HG03097 (cell line): Measurements from ENCODE around the gene ZNF569.
"Not testable (repeated sequence)": the region's sequence is repeated elsewhere in the genome, so short reads cannot be mapped to it uniquely, and the experiment has no call there.

Experiments
- ATAC-seq: cut with Tn5 transposase; IDR thresholded peaks from one replicate; pipeline ENCODE4 v1.9.1; 2021; ENCODE audit not compliant: unreplicated experiment, low FRiP score

The ZNF569 gene

DNA sequence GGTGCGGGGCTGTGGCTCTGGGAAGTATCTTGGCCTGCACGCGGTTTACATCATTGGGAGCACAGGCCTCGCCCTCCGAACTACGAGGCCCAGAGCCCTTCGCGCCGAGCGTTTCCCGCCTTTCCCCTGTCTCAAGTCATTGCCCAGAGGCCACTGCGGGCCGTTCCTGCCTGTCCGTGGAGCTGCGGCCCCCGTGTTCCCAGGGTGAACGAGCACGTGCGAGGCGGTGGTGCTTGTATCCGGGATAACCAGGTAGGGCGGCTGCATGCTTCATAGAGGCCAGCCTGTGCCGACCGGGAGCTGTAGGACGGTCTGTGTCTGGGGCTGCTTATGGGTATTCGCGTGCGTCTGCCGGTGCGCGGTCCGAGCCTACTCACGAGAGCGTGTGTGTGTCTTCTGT, 63.8 kb downstream of the ZNF569 start:
- ATAC-seq, result no peak

DNA sequence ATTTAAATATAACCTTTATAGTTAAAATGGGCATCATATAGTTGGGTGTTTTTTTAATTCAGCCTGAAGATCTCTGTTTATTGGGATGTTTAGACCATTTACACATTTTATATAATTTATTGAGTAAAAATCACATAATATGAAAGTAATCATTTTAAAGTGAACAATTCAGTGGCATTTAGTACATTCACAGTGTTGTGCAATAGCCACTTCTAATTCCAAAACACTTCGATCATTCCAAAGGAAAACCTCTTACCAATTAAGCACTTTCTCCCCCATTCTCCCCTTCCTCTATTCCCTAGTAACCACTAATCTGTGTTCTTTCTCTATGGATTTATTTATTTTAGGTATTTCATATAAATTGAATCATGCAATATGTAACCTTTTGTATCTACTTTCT, 66.2 kb downstream of the ZNF569 start:
- no peak for ATAC-seq

DNA sequence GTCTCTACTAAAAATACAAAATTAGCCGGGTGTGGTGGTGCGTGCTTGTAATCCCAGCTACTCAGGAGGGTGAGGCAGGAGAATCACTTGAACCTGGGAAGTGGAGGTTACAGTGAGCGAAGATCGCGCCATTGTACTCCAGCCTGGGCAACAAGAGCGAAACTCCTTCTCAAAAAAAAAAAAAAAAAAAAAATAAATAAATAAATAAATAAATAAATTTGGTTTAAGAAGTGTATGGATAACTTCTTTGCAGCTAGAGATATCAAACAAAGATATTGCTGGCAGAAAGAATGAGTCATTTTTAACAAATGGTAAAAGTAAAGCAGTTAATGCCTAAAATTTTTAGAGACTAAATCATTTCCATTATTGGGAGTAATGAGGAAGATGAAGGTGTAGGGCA, 75.8 kb downstream of the ZNF569 start:
- ATAC-seq, result not testable (repeated sequence)

DNA sequence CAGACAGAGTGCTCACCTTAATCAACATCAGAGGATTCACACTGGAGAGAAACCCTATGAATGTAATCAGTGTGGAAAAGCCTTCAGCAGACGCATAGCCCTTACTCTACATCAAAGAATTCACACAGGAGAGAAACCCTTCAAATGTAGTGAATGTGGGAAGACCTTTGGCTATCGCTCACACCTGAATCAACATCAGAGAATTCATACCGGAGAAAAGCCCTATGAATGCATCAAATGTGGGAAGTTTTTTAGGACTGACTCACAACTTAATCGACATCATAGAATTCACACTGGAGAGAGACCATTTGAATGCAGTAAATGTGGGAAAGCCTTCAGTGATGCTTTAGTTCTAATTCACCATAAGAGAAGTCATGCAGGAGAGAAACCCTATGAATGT, 78.0 kb downstream of the ZNF569 start:
- ATAC-seq, result no peak

DNA sequence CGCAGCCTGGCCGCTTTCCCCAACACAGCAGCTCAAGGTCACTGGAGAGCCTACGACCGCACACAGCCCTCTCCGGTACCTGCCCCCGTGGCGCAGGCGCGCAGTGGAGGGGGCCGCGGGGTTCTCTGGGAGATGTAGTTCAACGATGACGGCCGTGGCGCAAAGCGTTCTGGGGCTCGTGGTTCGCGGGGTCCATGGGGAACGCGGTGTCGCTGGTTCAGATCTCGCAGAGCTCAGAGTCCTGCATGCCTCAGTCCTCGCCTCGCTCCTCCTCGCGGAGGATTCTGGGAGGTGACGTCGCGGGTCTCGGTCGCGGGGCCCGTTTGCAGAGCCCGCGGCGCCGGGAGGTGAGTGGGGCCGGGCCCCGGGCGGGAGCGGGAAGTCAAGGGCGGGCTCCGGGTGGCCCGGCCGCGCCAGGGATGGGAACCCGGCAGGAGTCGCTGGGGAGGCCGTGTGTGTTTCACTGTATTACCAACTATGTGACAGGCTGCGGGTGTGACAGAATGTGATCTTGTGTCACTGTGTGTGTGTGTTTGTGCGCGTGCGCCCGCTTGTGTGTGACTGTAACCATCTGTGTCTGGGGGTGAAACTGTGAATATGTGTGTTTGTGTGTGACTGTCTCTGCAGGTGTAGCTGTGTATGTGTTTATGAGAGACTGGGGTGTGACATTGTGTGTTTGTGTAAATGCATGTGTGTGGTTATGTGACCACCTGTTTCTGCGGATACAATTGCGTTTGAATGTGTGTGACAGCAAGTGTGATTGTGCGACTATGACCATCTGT, 96.2 kb downstream of the ZNF569 start, which contains the start of gene ZNF527:
ZNF527 (plus strand) TSS at position 220 of the 782 bp plus-strand sequence. CDS start 3,100 bp downstream, outside the sequence.
- ATAC-seq, result peak; percentile 95

DNA sequence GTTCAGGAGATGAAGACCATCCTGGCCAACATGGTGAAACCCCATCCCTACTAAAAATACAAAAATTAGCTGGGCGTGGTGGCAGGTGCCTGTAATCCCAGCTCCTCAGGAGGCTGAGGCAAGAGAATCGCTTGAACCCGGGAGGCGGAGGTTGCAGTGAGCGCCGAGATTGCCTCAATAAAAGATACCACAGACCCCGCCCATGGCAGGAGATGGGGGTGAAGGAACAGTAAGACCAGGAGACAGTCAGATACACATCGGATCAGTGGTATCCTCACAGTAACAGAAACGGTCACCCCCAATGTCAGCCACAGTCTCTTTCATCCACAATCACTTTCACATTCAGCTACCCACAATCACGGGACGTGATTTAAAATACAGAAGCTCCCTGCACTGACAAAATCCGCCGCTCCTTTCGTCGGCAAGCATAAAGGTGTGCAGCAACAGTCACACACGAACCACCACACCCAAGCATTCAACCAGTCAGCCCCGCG, 96.8 kb downstream of the ZNF569 start:
- ATAC-seq, result not testable (repeated sequence)

DNA sequence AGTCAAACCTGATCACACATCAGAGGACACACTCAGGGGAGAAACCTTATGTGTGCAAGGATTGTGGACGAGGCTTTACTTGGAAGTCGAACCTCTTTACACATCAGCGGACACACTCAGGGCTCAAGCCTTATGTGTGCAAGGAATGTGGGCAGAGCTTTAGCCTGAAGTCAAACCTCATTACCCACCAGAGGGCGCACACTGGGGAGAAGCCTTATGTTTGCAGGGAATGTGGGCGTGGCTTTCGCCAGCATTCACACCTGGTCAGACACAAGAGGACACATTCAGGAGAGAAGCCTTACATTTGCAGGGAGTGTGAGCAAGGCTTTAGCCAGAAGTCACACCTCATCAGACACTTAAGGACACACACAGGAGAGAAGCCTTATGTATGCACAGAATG, 104.5 kb downstream of the ZNF569 start:
- ATAC-seq, result no peak

DNA sequence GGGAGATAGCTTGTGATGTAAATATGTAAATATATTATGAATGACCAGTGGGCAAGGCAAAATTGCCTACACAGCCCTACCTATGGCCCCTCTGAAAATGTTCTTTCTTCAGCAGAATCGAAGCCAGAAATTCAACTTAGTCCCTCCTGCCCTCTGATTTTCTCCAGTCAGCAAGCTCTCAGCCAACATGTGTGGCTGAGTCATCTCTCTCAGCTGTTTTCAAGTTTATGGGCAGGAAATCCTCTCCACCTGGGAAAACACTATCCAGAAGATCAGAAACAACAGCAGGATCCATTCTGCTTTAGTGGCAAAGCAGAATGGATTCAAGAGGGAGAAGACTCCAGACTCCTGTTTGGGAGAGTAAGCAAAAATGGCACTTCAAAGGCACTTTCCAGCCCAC, 105.2 kb downstream of the ZNF569 start:
- ATAC-seq, result no peak
